GM10248 (cell line): ENCODE data around the gene PNPLA1.

ENCODE experiments used
- CTCF ChIA-PET: fragments of 300-600 bp; sonication (Branson Sonifier 250); formaldehyde crosslinking; extraction: SDS; loops from one replicate; lab custom pipeline; 2021; ENCODE audit warnings: antibody characterized with exemption; lab: Yijun Ruan, JAX
- POLR2A ChIA-PET: fragments of 350-650 bp; sonication (Branson Sonifier 250); formaldehyde crosslinking; extraction: SDS; loops from one replicate; lab custom pipeline; 2020; ENCODE audit warnings: antibody characterized with exemption; lab: Yijun Ruan, JAX
- DNase-seq: peaks from one replicate; pipeline ENCODE4 v3.0.0; 2012; ENCODE audit errors: extremely low spot score
- TF ChIP-seq, protein P1 (sequence below): IDR thresholded peaks from 2 replicates; pipeline ENCODE4 v1.5.1; 2012; ENCODE audit warnings: mild to moderate bottlenecking, low read depth; ENCODE audit errors: extremely low read depth, missing control alignments, control extremely low read depth

Gene PNPLA1

DNA sequence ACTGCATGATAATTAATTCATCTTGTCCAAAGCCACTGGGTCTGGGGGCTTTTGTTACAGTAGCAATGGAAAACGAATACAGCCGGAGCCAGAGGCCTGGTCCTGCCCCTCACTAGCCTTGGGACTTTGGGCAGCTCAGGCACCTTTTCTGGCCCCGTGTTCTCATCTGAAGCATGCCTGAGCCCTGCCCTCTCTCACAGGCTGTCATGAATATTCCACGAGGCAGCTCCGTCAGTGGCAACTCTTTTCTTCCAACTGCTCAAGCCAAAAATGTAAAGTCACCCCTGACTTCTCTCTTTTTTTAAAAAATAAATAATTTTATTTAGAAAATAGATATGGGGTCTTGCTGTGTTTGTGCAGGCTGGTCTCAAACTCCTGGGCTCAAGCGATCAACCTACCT, 61.5 kb downstream of the PNPLA1 start:
- DNase-seq, result no peak
- ChIA-PET CTCF (interaction anchor here (1.0 to 4.0 kb wide), 3 partner anchors 9 to 28 kb away, joined by 3 to 28 read pairs (median 5); no protein-coding TSS in a partner anchor), POLR2A (no interaction called here)
- TF ChIP-seq, protein P1, sequence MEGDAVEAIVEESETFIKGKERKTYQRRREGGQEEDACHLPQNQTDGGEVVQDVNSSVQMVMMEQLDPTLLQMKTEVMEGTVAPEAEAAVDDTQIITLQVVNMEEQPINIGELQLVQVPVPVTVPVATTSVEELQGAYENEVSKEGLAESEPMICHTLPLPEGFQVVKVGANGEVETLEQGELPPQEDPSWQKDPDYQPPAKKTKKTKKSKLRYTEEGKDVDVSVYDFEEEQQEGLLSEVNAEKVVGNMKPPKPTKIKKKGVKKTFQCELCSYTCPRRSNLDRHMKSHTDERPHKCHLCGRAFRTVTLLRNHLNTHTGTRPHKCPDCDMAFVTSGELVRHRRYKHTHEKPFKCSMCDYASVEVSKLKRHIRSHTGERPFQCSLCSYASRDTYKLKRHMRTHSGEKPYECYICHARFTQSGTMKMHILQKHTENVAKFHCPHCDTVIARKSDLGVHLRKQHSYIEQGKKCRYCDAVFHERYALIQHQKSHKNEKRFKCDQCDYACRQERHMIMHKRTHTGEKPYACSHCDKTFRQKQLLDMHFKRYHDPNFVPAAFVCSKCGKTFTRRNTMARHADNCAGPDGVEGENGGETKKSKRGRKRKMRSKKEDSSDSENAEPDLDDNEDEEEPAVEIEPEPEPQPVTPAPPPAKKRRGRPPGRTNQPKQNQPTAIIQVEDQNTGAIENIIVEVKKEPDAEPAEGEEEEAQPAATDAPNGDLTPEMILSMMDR, result no peak

DNA sequence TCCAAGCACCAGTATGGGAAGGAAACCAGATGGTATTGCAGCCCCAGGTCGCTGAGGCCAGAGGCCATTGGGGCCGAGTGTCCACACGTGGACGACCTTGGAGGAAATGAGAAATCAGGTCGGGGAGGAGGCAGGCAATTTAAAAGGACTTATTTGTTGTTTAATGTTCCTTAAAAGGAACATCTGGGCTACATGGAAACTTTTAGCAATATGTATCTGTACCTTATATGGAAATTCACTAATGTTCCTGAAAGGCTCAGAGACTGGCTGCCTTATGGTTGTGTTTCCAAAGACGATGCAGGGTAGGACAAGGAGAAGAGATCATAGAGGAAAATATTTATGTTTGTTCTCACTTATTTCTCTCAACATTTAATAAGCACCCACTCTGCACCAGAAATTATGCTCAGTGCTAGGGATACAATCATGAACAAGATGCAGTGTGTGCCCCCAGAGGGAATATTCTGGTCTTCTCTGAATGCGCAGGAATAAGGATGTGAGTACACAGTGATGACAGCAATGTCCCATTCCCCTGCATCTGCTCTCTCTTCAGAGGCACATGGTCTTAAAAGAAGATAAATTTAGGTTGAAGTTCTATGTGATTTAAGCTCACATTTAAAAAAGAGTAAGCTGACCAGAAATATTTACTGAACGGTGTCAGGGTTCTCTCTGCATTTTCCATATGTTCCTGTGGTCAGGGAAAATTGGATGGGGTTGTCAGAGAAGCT, 63.5 kb downstream of the PNPLA1 start:
- ChIA-PET CTCF (interaction anchor here (1.1 to 17.7 kb wide), 3 partner anchors 8 to 30 kb away, joined by 6 to 323 read pairs (median 16); no protein-coding TSS in a partner anchor), POLR2A (no interaction called here)
- no peak for DNase-seq
- TF ChIP-seq, protein P1, result no peak

DNA sequence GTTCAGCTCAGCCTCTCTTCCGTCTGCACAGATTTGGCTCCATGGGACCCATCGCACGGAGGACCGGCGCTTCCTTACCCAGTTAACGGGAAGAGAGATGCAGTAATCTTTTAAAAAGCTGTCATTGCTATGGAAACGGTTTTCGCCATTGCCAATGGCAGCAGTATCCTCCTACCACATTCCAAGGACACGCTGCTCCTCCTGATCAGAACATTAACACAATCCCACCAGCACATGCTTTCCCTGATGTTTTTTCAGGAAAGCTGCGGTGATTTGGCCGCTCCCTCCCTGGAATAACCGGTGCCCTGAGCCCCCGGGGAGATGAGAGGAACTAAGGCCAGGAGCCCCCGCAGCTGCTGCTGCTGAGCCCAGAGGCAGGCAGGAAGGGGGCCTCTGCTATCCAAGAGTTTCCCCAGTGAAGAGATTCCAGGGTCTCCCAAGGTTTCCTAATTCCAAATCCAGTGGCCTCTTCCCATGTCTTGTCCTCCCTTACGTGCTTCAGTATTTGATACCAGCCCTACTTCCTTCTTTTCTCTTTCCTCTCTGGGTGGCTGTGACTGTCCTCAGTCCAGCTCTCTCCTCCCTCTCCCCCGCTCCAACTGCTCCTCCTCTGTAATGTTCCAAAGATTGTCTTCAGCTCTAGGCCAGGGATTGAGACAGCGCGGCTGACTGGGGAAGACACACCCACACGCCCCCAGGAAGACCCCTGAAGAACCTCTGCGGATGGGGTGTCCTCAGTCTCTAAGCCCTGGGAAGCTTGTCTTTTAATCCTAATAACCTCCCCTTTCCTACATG, 64.3 kb downstream of the PNPLA1 start:
- ChIA-PET CTCF (interaction anchor here (0.7 to 17.7 kb wide), 5 partner anchors 21 to 31 kb away, joined by 3 to 323 read pairs (median 3); no protein-coding TSS in a partner anchor), POLR2A (no interaction called here)
- TF ChIP-seq, protein P1, result no peak
- no peak for DNase-seq

DNA sequence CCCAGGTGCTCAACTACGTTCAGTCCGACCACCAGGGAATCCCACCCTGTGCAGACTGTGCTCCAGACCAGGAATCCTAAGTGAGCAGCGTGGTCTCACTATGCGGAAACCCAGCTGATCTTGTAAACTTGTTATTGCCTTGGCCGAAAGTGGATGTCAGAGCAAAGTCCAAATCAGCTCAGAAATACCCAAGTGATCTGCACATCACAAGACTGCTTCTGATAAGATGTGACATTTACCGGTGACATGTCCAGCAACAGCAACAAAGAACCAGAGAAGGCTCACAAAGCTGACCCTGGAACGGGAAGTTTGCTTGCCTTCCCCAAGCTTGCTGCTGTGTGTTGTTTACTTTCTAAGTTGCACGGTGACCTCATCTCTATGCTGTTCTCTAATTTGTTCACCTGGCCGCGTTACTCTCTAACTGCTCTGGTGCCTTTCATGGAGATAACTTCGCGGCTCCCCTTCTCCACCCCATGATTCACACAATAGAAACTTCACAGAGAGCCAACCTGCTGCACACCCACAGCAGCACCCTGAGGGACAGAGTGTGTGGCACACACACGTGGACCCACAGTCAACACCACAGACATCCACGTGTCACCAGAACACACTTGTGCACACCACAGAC, 65.1 kb downstream of the PNPLA1 start:
- CTCF ChIA-PET, result interaction anchor here (0.7 to 17.7 kb wide), 6 partner anchors 9 to 32 kb away, joined by 3 to 323 read pairs (median 8); no protein-coding TSS in a partner anchor
- TF ChIP-seq, protein P1, result no peak
- DNase-seq, result no peak
- POLR2A ChIA-PET, result no interaction called here

DNA sequence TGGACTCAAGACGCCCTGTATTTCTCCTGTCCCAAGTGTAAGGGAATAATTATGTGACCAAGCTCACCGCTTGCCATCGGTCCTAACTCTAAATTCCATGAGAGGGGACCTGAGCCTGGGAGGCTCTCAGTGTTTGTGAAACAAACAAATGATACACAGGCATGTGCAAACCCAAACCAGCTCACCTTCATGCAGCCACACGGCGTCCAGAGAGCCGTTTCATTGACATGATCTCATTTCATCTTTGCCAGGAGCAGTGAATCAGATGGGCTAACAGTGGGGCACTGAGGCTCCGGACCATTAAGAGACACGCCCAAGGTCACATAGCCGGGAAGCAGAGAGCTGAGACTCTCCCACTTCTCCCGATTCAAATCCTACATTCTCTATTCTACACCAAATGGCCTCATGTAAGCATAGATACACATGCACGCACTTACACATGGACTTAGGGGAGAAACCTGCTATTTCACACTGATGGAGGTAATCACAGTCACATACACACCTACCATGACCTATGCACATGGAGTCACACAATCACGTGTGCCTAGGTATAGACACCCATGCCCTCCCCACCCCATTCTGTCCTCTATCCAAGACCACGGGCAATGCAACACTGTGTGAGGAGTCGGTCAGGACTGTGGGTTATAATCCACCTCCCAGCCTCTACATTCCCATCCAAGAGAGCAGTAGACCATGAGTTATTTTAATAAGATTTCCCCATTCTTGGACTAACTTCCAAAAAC, 65.8 kb downstream of the PNPLA1 start:
- no peak for DNase-seq
- TF ChIP-seq, protein P1, result no peak
- ChIA-PET POLR2A (no interaction called here), CTCF (interaction anchor here (1.2 to 17.7 kb wide), 5 partner anchors 9 to 33 kb away, joined by 3 to 323 read pairs (median 13); no protein-coding TSS in a partner anchor)

DNA sequence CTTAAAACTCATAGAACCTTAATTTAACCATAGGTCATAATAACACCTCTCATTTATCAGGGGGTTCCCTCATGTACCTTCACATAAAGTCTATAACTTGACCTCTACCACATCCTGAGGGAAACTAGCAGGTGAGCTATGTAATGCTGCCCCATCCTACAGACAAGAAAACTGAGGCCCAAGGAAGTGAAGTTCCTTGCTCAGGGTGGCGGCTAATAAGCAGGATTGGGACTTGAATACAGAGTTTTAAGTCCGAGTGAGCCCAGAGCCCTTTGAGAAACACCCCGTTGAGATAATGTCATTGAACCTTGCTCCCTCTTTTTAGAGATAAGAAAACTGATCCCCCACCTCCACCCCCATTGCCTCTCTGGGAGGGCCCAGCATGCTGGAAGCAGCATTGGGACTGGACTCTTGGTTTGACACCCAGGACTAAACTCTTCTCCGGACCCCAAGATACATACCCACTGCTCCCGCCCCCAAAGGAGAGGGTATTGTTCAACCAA, 66.4 kb downstream of the PNPLA1 start:
- no peak for DNase-seq
- ChIA-PET CTCF (interaction anchor here (0.8 to 17.7 kb wide), 4 partner anchors 10 to 34 kb away, joined by 7 to 323 read pairs (median 10); no protein-coding TSS in a partner anchor), POLR2A (no interaction called here)
- TF ChIP-seq, protein P1, result no peak
